Dedifferentiated amniotic fluid mesenchymal stem cell (primary cell): Measurements from ENCODE around the gene ULBP2.
A peak's percentile ranks its signal among the peaks of the same experiment; 100 is the strongest.
"Not testable (repeated sequence)": the region's sequence is repeated elsewhere in the genome, so short reads cannot be mapped to it uniquely, and the experiment has no call there.

Experiments used
- DNase-seq: peaks from one replicate; pipeline ENCODE4 v3.0.0-alpha.2; 2016; ENCODE audit errors: extremely low spot score

Gene ULBP2

GRCh38 chr6:149941583-149942460 lies at the start of gene ULBP2:
Gene ULBP2 (plus strand): TSS chr6:149942014. CDS start chr6:149942073, 59 bp downstream.
- DNase-seq, result peak; percentile 82

- DNase-seq, result peak; percentile 45
These were observed 46.7 kb upstream of the ULBP2 start for GRCh38 chr6:149895048-149895590.

- DNase-seq, result no peak
These were observed 46.0 kb upstream of the ULBP2 start for GRCh38 chr6:149895833-149896271.

- no peak for DNase-seq
These were observed 45.3 kb upstream of the ULBP2 start for GRCh38 chr6:149896491-149896890.

GRCh38 chr6:149897015-149897697 lies 44.7 kb upstream of the ULBP2 start:
- DNase-seq, result peak; percentile 93

GRCh38 chr6:149897855-149898744 lies 43.7 kb upstream of the ULBP2 start, which contains the start of gene RAET1E:
Gene RAET1E (minus strand): TSS chr6:149898113. CDS start chr6:149890901, 7,212 bp downstream.
- DNase-seq, result no peak

- no peak for DNase-seq
These were observed 42.8 kb upstream of the ULBP2 start for GRCh38 chr6:149898966-149899365.

- DNase-seq, result no peak
These were observed 42.3 kb upstream of the ULBP2 start for GRCh38 chr6:149899486-149899885.

GRCh38 chr6:149899926-149900619 lies 41.7 kb upstream of the ULBP2 start:
- DNase-seq, result no peak

- no peak for DNase-seq
These were observed 41.0 kb upstream of the ULBP2 start for GRCh38 chr6:149900620-149901443.

- no peak for DNase-seq
These were observed 40.2 kb upstream of the ULBP2 start for GRCh38 chr6:149901444-149902140.

- DNase-seq, result no peak
These were observed 37.7 kb upstream of the ULBP2 start for GRCh38 chr6:149903938-149904611.

GRCh38 chr6:149904661-149905370 lies 37.0 kb upstream of the ULBP2 start:
- DNase-seq, result no peak

GRCh38 chr6:149905371-149905910 lies 36.4 kb upstream of the ULBP2 start:
- no peak for DNase-seq

- no peak for DNase-seq
These were observed 35.9 kb upstream of the ULBP2 start for GRCh38 chr6:149905911-149906371.

- DNase-seq, result no peak
These were observed 35.4 kb upstream of the ULBP2 start for GRCh38 chr6:149906405-149906804.

- DNase-seq, result no peak
These were observed 34.5 kb upstream of the ULBP2 start for GRCh38 chr6:149907317-149907716.

- not testable (repeated sequence) for DNase-seq
These were observed 33.3 kb upstream of the ULBP2 start for GRCh38 chr6:149908480-149908879.
